Stimulated activated CD4-positive, alpha-beta T cell treated with anti-CD3 and anti-CD28 coated beads, TNF-alpha, amount 100 ng/mL, for 4 hours (primary cell): ENCODE results near the gene AKAP13.
"Not testable (repeated sequence)": the region's sequence is repeated elsewhere in the genome, so short reads cannot be mapped to it uniquely, and the experiment has no call there.

Experiments used
- DNase-seq, 3 experiments: peaks; one replicate each; pipeline ENCODE4 v3.0.0-alpha.2; 2020; ENCODE audit warnings: low read depth in 3 of 3

AKAP13 gene

DNA sequence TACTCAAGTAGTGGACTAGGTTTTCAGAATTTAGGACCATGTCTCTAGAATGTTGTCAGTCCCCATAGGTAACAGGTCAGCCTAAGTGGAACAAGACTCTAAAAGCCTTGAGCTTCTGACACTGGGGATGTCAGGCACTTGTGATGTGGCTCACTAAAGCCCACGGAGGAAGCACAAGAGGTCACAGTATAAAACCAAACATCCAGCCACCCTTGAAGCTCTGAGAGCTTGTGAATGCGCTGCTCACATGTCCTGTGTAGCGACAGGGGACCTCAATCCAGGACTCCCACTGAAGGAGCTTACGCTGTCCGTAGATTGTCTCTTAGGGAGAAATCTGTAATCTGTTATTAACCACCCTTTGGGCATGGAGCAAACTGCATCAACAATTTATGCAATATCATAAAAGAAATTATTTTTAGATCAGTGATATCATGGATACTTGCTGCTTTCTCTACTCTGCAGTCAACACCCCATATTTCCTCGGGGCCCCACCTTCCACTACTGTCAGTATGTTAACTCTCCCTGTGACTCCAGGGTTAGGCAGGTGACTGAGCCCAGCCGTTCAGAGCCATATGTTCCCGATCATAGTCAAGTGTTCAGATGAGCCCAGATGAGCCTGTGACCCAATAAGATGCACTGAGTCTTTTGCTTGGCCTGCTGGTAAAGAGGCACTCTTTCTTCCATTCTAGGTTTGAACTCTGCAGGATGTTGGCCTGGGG, 32.2 kb upstream of the AKAP13 start:
- DNase-seq = not testable (repeated sequence)

- not testable (repeated sequence) for DNase-seq
These were observed 31.3 kb upstream of the AKAP13 start for GRCh38 chr15:85349062-85349461.

- DNase-seq = no peak
These were observed 30.0 kb upstream of the AKAP13 start for GRCh38 chr15:85350395-85350794.

GRCh38 chr15:85351501-85351900, 28.9 kb upstream of the AKAP13 start:
- DNase-seq = not testable (repeated sequence)

- no peak for DNase-seq
These were observed 28.4 kb upstream of the AKAP13 start for GRCh38 chr15:85351965-85352364.

- DNase-seq = no peak
These were observed 26.9 kb upstream of the AKAP13 start for GRCh38 chr15:85353516-85353915.

DNA sequence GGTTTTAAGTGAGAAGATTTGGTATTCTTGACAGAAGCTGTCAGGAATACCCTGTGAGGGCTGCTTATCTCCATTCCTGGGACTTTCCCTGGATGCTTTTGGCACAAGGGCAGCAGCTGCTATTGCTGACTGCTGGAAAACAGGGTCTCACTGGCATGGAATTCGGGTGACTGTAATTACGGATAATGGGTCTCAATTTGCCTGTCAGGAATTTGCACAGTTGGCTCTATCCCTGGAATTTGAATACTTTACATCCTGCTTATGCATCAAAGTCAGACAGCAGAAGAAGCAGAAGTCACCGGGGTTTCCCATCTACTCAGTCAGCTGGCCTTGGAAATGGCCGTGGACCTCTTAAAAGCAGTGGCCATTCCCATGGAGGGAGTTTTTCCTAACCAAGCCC, 25.9 kb upstream of the AKAP13 start:
- DNase-seq = no peak

DNA sequence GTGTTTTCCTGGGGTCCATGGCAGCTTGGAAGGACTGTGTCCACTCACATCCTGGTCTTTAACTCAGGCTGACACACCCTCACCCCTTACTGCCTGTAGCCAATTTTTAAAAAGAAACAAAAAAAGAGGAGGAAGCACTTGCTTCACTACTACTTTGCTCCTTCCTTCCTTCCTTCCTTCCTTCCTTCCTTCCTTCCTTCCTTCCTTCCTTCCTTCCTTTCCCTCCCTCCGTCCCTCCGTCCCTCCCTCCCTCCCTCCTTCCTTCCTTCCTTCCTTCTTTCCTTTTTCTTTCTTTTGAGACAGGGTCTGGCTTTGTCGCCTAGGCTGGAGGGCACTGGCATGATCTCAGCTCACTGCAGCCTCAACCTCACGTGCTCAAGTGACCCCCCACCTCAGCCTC, 25.5 kb upstream of the AKAP13 start:
- DNase-seq = no peak

- no peak for DNase-seq
These were observed 24.1 kb upstream of the AKAP13 start for GRCh38 chr15:85356276-85356675.

- no peak for DNase-seq
These were observed 19.1 kb upstream of the AKAP13 start for GRCh38 chr15:85361323-85361722.

GRCh38 chr15:85362436-85363081, 17.8 kb upstream of the AKAP13 start:
- no peak for DNase-seq

GRCh38 chr15:85365980-85366379, 14.4 kb upstream of the AKAP13 start:
- no peak for DNase-seq

DNA sequence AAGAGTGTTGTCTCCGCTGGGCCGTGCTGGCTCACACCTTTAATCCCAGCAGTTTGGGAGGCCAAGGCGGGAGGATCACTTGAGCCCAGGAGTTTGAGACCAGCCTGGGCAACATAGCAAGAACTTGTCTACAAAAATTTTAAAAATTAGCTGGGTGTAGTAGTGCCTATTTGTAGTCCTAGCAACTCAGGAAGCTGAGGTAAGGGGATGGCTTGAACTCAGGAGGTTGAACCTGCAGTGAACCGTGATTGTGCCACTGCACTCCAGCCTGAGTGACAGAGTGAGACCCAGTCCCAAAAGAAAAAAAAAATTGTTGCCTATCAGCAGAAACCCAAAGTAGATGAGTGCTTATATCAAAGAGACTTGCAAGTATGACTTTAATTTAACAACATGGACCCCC, 12.7 kb upstream of the AKAP13 start:
- DNase-seq = no peak

DNA sequence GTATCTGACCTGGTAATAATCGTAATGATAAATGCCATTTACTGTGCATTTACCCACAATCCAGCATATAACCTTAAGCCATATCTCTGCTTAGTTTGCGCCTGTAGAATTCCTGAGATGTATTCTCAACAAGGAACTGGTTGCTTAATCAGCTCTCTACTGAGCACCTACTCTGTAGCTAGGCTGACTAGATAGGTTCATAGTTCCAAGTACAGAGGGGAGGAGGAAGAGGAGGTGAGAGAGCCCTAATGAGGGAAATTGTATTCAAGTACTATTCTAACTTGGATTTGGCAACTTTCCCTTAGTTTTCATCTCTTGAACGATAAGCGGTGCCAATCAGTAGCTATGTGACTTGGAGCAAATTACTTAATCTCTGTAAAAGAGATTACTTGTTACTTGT, 5.6 kb upstream of the AKAP13 start:
- DNase-seq = no peak

- DNase-seq = no peak
These were observed 3.1 kb upstream of the AKAP13 start for GRCh38 chr15:85377269-85377668.

- DNase-seq = no peak
These were observed 2.4 kb upstream of the AKAP13 start for GRCh38 chr15:85377986-85378385.

DNA sequence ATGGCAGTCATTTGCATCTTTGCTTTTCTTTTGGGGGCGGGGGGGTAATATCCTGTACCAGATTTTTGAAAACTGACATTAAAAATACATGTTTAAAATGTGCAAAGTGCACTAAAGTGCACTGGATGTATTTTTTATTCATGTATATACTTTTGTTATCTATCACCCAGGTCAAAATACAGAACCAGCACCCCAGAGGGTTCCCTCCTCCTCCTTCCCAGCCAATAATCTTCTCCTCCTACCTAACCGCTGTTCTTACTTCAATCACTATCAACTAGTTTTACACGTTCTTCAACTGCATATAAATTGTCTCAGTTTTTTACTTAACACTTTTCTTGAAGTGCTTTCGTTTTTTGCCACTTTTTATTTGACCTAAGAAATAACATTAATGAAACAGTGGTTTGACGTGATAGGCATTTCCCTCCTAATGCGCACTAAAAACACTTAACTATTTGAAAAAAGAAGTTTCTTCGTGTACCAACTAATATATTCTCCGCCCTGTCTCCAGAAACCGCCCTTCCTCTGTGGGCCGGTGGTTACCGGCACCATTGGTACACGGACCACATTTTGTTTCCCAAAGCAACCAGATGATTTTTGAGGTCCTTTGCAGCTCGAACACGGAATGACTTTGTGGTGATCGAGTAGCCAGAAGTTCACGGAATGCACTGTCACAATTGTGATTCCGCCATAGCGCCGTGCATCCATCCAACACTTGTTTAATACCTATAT, 836 bp upstream of the AKAP13 start:
- peak in 2 of 3 experiments; percentile 1 to 7 for DNase-seq

DNA sequence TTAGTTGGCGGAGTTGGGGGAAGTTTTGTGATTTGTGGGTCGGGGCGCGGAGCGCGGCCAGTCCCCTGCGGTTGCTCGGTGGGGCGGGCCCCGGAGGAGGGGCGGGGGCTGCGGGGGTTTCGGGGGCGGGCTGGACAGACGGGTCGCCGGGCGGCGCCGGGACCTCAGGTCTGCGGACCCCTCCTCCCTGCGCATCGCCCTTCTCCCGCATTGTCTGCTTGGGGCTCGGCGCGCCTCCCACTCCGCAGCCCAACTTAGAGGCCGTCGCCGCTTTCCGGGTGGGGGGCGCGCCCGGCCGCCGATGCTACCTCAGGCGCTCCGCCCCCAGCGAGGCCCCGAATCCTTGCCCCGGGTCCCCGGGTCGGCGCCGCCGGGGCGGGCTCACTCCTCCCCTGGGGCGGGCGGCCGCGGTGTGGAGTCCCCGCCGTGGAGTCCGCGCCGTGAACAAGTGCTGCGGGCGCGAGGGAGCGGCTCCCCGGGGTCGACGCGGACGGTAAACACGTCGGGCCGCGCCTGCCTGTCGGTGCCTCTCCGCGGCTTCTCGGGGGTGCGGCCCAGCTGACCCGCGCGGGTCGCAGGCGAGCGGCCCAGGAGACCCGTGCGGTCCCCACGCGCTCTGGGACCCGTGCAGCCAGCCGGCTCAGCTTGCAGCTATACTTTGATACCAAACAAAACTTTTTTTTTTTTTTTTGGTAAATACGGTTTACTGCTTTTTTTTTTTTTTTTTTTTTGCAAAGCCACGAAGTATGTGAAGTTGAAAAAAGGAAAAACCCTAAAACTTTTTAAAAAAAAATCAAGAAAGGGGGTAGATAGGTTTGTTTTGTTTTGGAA, 624 bp downstream of the AKAP13 start:
- DNase-seq = peak; percentile 26 to 38 (median 35)

DNA sequence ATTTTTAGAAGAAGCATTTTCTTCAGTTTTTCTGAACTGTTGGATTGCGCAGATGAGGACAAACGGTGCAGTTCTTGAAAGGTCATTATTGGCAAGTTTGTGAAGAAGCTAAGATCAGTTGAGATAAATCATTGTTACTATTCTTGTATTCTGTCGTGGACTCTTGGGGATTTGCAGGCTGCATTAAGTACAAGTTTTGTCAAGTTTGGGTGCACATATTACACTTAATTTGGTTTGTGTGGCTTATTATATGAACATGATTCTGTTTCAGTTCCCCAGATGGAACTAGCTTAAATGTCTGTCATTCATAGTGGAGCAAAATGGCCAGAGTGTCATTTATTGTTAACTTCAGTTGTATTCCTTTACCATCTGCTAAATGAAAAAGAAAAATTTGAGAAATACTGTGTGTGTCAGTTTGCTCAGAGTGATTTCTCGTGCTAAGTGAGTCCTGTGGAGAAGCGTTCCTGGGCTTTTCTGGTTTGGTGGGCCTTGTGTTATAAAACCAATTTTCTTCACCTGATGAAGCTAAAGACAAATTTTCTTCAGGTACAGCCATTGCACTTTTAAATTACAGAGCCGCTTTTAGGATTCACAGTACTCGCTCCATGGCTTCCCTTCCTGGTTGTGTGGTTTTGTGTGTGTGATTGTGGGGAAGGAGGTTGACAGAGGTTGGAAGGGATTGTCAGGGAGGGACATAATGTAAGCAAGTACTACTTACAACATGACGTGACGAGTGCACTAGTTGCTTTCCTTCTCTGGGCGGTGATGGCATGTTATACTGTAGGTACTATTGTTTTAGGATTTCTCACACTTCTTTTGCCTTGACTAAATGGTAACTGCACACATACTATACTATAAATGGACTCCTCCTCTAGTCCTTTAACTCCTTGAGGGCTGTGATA, 1.7 kb downstream of the AKAP13 start:
- DNase-seq = no peak

- no peak for DNase-seq
These were observed 2.5 kb downstream of the AKAP13 start for GRCh38 chr15:85382942-85383341.
